ENCODE results near the gene ACBD5.
A peak's percentile ranks its signal among the peaks of the same experiment; 100 is the strongest.

Gene ACBD5

DNA sequence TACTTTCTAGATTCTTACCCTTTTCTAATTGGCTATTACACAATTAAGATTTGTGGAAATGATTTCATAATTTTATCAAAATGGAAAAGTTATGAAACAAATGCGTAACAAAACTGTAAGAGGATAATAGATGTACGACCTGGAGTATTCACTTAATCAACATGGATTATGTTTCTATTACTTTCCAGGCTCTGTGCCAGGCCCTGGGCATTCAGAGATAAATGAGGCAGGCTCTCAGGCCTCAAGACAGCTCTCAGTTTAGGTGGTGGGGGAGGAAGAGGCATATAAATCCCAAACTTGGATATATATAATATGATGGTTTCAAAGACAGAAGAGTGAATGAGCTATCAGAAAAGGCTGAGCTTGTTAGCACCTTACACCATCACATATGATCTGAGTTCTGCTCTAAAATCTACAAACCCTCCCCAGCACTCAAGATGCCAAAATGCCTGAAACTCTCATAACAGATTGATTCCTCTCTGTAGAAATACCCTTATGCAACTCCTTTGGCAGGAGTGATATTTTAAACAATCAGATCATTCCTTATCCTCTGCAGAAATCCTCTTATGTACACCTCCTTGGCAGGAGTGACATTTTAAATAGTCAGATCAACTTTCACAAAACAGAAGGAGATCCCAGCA, 42.5 kb downstream of the ACBD5 start:
- Mint-ChIP-seq H3K27me3 (ENCODE audit: low read depth, poor library complexity) (no peaks in the 10 kb centered on the region), H3K9me3 (no peaks in the 10 kb centered on the region), H3K4me3 (no peak overlapping the region), H3K4me1 (peaks cover 20% of the 10 kb centered on the region), H3K36me3 (ENCODE audit: low read depth) (peaks cover 20% of the 10 kb centered on the region), H3K27ac (peak overlapping the region; percentile 17)
- TF ChIP-seq, protein P1, sequence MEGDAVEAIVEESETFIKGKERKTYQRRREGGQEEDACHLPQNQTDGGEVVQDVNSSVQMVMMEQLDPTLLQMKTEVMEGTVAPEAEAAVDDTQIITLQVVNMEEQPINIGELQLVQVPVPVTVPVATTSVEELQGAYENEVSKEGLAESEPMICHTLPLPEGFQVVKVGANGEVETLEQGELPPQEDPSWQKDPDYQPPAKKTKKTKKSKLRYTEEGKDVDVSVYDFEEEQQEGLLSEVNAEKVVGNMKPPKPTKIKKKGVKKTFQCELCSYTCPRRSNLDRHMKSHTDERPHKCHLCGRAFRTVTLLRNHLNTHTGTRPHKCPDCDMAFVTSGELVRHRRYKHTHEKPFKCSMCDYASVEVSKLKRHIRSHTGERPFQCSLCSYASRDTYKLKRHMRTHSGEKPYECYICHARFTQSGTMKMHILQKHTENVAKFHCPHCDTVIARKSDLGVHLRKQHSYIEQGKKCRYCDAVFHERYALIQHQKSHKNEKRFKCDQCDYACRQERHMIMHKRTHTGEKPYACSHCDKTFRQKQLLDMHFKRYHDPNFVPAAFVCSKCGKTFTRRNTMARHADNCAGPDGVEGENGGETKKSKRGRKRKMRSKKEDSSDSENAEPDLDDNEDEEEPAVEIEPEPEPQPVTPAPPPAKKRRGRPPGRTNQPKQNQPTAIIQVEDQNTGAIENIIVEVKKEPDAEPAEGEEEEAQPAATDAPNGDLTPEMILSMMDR (IDR thresholded peaks at IDR 0.05), result no peak
- DNase-seq, result no peak

DNA sequence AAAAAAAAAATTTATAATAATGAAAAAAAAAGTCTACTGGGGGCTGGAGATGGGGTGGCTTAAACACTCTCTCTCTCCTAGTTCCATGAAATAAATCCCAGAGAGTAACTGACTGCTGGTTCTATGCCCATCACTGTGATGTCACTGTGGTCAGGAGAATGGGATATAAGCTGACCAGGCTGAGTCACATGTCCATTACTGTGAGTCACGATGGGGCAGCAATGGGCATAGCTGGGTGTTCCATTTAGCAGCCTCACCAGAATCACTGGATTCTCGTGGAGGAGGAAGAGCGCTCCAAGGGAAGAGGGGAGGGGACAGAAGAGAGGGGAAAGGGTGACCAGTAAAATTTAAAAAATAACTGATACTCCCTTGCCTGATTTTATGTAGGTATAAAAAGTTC, 48.3 kb downstream of the ACBD5 start:
- no peak overlapping the region for H3K4me3 Mint-ChIP-seq
- H3K9me3 Mint-ChIP-seq, result no peaks in the 10 kb centered on the region
- peaks cover 4% of the 10 kb centered on the region for H3K27me3 Mint-ChIP-seq (ENCODE audit: low read depth, poor library complexity)
- H3K36me3 Mint-ChIP-seq (ENCODE audit: low read depth), result no peaks in the 10 kb centered on the region
- TF ChIP-seq, protein P1 (IDR thresholded peaks at IDR 0.05), result no peak
- H3K4me1 Mint-ChIP-seq, result no peaks in the 10 kb centered on the region
- H3K27ac Mint-ChIP-seq, result no peak overlapping the region
- DNase-seq, result no peak

- TF ChIP-seq, protein P1 (IDR thresholded peaks at IDR 0.05), result no peak
- H3K9me3 Mint-ChIP-seq, result no peaks in the 10 kb centered on the region
Observed at GRCh38 chr10:27190508-27190907, 50.1 kb downstream of the ACBD5 start.

GRCh38 chr10:27188897-27189296, 51.7 kb downstream of the ACBD5 start:
- H3K9me3 Mint-ChIP-seq, result no peaks in the 10 kb centered on the region
- peaks cover 26% of the 10 kb centered on the region for H3K36me3 Mint-ChIP-seq (ENCODE audit: low read depth)
- TF ChIP-seq, protein P1 (IDR thresholded peaks at IDR 0.05), result no peak
- peak overlapping the region; percentile 36 for H3K27ac Mint-ChIP-seq
- no peaks in the 10 kb centered on the region for H3K4me1 Mint-ChIP-seq
- peaks cover 4% of the 10 kb centered on the region for H3K27me3 Mint-ChIP-seq (ENCODE audit: low read depth, poor library complexity)
- DNase-seq, result no peak
- no peak overlapping the region for H3K4me3 Mint-ChIP-seq

More at GRCh38 chr10:27190508-27190907, 50.1 kb downstream of the ACBD5 start:
- DNase-seq, result no peak
- H3K36me3 Mint-ChIP-seq (ENCODE audit: low read depth), result peaks cover 11% of the 10 kb centered on the region
- H3K27ac Mint-ChIP-seq, result no peak overlapping the region
- H3K4me1 Mint-ChIP-seq, result no peaks in the 10 kb centered on the region
- H3K27me3 Mint-ChIP-seq (ENCODE audit: low read depth, poor library complexity), result peaks cover 4% of the 10 kb centered on the region
- no peak overlapping the region for H3K4me3 Mint-ChIP-seq

DNA sequence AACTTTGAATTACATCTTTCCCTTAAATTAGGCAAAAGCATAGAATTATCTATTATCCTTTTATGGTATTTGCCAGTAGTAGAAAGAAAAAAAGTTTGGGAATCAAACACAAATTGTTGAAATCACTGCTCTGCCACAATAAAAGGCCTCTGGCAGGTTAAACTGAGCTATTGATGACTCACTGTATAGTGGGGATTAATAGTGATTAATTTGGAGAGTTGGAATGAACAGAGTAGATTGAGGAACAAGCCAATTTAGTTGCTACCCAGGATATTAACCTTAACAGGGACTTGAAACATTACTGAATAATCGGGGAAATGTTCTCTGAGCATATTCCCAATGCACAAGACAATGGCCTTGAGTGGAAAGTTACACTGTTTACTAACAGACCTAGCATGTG, 52.3 kb downstream of the ACBD5 start:
- H3K9me3 Mint-ChIP-seq, result no peaks in the 10 kb centered on the region
- no peak overlapping the region for H3K4me3 Mint-ChIP-seq
- no peaks in the 10 kb centered on the region for H3K4me1 Mint-ChIP-seq
- TF ChIP-seq, protein P1 (IDR thresholded peaks at IDR 0.05), result no peak
- H3K27me3 Mint-ChIP-seq (ENCODE audit: low read depth, poor library complexity), result peaks cover 4% of the 10 kb centered on the region
- H3K27ac Mint-ChIP-seq, result no peak overlapping the region
- H3K36me3 Mint-ChIP-seq (ENCODE audit: low read depth), result peaks cover 28% of the 10 kb centered on the region
- DNase-seq, result no peak

DNA sequence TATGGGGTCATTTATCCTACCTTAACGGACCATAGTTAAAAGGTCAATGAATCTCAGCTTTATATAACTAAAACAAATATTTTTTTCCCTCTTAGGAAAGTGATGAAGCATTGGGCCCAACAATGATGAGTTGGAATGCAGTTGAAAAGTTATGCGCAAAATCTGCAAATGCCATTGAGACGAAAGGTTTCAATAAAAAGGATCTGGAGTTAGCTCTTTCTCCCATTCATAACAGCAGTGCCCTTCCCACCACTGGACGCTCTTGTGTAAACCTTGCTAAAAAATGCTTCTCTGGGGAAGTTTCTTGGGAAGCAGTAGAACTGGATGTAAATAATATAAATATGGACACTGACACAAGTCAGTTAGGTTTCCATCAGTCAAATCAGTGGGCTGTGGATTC, 70.7 kb downstream of the ACBD5 start:
- Mint-ChIP-seq H3K4me1 (no peaks in the 10 kb centered on the region), H3K36me3 (ENCODE audit: low read depth) (peaks cover 43% of the 10 kb centered on the region), H3K9me3 (no peaks in the 10 kb centered on the region), H3K27ac (peak overlapping the region; percentile 20), H3K4me3 (no peak overlapping the region), H3K27me3 (ENCODE audit: low read depth, poor library complexity) (no peaks in the 10 kb centered on the region)
- no peak for DNase-seq
- TF ChIP-seq, protein P1 (IDR thresholded peaks at IDR 0.05), result no peak

All from nephron progenitor cell (in vitro differentiated cells).